GM12891 (cell line): ENCODE data around the gene TRAFD1.

ENCODE experiments used
- POLR2A ChIP-seq: IDR thresholded peaks from 2 replicates; pipeline ENCODE4 v1.6.1; 2011; ENCODE audit warnings: low read depth, low read length, control low read depth
- POLR2AphosphoS5 ChIP-seq: IDR thresholded peaks from 2 replicates; pipeline ENCODE4 v1.6.1; 2011; ENCODE audit warnings: low read depth, low read length, control low read depth
- SPI1 ChIP-seq: IDR thresholded peaks from 2 replicates; pipeline ENCODE4 v1.6.1; 2011; ENCODE audit warnings: low read depth, low read length, control low read depth
- TAF1 ChIP-seq: IDR thresholded peaks from 2 replicates; pipeline ENCODE4 v1.6.1; 2011; ENCODE audit warnings: low read depth, low read length, control low read depth

DNA sequence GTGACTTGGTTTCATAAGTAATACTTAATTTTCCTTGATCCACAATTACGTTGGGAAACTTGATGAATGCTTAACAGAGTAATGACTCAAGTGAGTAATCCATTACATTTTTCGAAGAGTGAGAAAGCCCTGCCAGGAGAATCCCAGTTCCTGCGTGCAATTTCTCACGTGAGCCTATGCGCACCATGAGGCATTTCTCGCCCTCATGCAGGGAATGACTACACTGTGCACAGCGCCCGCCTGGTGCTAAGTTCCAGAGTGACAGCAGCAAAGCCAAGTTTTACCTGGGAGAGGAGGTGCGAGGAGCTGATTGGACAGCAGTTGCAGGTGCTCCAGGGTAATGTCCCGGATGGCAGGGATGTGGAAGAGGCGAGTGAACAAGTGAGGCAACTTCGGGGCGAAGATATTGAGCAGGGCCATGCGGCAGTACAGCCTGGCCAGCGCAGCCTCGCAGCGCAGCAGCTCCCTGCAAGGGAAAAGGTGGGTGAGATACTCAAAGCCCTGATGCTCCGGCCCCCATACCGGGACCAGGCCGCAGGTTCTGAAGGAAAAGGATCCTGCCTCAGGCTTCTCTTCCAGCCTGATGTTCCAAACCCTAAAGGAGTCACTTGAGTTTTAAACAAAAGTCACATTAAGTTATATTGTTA lies 69.4 kb downstream of the TRAFD1 start:
- TF ChIP-seq POLR2A = no peak
- no peak for TF ChIP-seq TAF1
- no peak for TF ChIP-seq POLR2AphosphoS5
- TF ChIP-seq SPI1 = no peak
